NCI-H1105 treated with DMSO at 0.1 percent for 48 hours (cell line): ENCODE measurements around the gene GPR32.
"Not testable (repeated sequence)": the region's sequence is repeated elsewhere in the genome, so short reads cannot be mapped to it uniquely, and the experiment has no call there.

Experiments
- DNase-seq: peaks from one replicate; lab custom pipeline; 2025; lab: John Stamatoyannopoulos, UW

GPR32 gene

DNA sequence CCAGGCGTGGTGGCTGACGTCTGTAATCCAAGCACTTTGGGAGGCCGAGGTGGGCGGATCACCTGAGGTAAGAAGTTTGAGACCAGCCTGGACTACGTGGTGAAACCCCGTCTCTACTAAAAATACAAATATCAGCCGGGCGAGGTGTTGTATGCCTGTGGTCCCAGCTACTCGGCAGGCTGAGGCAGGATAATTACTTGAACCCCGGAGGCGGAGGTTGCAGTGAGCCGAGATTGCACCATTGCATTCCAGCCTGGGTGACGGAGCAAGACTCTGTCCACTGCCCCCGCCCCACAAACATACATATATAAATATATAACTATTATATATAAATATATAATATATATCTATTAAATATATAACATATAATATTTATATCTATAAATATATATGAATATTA lies 23.1 kb upstream of the GPR32 start:
- not testable (repeated sequence) for DNase-seq

DNA sequence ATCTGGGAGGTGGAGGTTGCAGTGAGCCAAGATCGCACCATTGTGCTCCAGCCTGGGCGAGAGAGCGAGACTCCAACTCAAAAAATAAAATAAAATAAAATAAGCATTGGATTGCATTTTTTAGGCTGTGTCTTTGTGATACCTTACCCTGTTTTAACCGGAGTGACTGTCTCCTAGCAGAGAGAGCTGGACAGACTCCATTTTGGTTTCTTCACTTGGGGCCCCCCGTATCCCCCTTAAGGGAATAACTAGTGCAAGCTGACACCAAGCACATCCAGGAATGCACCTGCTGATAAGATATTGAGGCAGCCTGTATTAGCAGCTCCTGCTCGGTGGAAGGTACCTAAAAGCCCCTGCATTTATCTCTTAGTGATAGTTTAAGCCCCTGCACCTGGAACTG lies 20.8 kb upstream of the GPR32 start:
- DNase-seq: no peak

DNA sequence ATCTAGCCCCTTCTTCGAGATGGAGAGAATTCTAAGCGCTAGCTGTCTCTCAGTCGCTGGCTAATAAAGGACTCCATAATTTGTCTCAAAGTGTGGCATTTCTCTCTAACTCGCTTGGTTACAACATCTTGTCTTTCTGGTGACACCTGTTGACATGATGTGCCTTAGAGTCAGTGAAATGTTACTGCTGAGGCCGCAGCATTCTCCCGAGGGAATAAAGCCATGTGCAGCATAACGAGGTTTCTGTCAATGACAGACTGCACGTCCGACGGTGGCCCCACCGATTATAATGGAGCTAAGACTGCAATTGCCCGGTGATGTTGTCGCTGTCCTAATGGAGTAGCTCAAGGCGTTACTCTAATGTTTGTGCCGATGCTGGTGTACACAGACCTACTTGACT lies 20.3 kb upstream of the GPR32 start:
- no peak for DNase-seq

DNA sequence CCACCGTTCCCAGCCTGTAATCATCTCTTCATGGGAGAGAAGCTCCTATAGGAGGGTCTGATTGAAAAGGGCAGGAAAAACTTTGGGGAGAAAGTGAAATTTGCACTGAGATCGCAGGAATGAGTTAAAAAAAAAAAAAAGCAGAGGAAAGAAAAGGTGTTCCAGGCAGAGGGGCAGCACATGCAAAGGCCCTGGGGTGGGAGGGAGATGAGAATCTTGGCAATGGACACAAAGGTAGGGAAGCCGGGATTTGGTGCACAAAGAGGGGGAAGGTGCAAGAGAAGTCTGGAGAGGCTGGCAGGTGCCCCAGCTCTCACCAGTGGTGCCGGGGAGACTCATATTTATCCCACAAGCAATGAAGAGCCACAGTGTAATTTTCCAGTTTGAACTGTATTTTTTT lies 16.4 kb upstream of the GPR32 start:
- no peak for DNase-seq

DNA sequence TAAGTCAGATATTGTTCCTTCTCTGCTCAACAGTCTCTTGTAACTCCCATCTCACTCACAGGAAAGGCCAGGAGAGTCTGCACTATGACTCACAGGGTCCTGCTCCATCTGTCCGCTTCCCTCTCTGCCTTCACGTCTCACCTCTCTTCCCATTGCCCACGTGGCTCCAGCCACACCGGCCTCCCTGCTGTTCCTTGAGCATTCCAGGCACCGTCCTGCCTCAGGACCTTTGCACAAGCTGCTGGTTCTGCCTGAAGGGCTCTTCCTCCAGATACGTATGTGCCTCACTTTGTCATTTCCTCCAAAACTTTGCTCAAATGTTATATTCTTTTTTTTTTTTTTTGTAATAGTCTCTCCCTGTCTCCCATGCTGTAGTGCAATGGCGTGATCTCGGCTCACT lies 14.0 kb upstream of the GPR32 start:
- not testable (repeated sequence) for DNase-seq

- not testable (repeated sequence) for DNase-seq
These were observed 12.6 kb upstream of the GPR32 start for GRCh38 chr19:50757624-50758023.

DNA sequence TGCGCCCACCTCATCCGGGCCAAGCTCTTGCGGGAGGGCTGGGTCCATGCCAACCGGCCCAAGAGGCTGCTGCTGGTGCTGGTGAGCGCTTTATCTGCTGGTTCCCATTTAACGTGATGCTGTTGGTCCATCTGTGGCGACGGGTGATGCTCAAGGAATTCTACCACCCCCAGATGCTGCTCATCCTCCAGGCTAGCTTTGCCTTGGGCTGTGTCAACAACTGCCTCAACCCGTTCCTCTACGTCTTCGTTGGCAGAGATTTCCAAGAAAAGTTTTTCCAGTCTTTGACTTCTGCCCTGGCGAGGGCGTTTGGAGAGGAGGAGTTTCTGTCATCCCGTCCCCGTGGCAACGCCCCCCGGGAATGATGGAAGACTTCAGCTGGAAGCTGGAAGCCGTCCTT lies 11.2 kb upstream of the GPR32 start:
- not testable (repeated sequence) for DNase-seq

DNA sequence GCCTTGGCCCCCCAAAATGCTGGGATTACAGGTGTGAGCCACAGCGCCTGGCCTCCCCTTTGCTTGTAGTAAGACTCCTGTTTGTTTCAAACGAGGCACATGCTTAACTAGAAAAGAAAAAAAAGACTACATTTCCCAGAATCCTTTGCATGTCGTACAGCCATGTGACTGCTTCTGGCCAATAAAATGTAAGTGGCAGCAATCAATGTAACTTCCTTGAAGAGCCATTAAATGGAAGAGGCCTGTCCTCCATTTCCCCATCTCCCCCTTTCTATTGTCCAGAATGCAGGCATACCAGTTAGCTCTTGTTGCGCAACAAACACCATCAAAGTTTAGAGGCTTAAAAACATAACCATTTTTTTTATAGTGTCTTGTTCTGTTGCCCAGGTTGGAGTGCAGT lies 10.4 kb upstream of the GPR32 start:
- DNase-seq: no peak

DNA sequence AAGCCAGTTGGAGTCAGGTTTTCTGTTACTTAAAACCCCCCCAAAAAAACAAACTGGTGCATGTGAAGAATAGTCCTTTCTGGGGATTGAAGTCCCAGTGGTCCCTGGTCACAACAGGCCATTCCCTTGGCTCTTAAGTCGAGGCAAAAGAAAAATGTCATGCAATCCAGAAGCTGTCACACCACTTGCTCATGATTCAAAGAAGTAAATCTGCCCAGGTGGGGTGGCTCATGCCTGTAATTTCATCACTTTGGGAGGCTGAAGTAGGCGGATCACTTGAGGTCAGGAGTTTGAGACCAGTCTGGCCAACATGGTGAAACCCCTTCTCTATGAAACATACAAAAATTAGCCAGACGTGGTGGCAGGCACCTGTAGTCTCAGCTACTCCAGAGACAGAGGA lies 8.8 kb upstream of the GPR32 start:
- DNase-seq: not testable (repeated sequence)

DNA sequence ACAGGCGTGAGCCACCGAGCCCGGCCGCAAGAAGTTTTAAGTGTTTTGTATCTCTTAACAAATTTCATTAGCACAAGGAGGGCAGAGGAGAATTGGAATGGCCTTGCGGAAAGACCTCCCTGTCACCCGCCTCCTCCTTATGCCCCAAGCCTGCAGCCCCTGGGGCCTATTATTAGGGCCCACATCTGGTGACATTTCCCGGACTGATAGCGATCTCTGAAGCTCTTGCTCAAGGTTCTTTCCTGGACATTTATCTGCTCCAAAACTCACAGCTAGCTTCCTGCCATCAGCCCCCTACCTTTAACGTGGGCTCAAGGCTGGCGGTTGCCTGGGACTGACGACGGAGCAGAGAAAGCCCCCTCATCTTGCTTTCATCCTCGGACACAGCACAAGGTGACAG lies 6.7 kb upstream of the GPR32 start:
- not testable (repeated sequence) for DNase-seq

GRCh38 chr19:50764409-50764808 lies 5.9 kb upstream of the GPR32 start:
- DNase-seq: no peak

DNA sequence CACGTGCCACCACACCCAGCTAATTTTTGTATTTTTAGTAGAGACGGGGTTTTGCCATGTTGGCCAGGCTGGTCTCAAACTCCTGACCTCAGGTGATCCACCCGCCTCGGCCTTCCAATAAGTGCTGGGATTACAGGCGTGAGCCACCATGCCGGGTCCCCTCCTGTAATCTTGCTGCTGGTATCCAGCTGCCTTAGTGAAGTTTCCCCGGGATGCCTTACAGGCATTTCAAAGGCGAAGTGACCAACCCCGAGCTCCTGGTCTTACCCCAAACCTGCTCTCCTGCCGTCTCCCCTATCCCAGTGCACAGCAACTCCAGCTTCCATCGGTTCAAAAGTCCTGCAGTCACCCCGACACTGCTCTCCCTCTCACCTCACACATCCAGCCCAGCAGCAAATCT lies 3.5 kb upstream of the GPR32 start:
- not testable (repeated sequence) for DNase-seq

DNA sequence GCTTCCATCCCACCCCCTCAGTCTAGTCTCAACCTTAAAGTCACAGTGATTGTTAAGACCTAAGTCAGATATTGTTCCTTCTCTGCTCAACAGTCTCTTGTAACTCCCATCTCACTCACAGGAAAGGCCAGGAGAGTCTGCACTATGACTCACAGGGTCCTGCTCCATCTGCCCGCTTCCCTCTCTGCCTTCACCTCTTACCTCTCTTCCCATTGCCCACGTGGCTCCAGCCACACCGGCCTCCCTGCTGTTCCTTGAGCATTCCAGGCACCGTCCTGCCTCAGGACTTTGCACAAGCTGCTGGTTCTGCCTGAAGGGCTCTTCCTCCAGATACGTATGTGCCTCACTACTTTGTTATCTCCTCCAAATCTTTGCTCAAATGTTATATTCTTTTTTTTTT lies 3.0 kb upstream of the GPR32 start:
- DNase-seq: not testable (repeated sequence)

DNA sequence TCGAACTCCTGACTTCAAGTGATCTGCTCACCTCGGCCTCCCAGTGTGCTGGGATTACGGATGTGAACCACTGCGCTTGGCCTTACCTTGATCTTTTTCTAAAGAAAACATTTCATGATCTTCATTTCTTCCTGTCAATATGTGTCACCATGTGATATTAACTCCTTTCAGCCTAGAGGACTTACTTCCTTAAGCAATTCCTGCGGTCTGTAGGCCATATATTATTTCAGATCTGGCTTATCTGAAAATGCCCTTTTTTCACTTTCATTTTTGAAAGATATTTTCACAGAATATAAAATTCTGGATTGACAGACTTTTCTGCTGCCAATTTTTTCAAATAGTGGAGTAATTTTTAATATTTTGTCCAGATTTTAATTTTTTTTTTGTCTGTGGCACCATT lies 2.0 kb upstream of the GPR32 start:
- no peak for DNase-seq

DNA sequence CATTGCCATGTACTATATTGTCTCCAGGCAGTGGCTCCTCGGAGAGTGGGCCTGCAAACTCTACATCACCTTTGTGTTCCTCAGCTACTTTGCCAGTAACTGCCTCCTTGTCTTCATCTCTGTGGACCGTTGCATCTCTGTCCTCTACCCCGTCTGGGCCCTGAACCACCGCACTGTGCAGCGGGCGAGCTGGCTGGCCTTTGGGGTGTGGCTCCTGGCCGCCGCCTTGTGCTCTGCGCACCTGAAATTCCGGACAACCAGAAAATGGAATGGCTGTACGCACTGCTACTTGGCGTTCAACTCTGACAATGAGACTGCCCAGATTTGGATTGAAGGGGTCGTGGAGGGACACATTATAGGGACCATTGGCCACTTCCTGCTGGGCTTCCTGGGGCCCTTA lies 624 bp downstream of the GPR32 start:
- no peak for DNase-seq

DNA sequence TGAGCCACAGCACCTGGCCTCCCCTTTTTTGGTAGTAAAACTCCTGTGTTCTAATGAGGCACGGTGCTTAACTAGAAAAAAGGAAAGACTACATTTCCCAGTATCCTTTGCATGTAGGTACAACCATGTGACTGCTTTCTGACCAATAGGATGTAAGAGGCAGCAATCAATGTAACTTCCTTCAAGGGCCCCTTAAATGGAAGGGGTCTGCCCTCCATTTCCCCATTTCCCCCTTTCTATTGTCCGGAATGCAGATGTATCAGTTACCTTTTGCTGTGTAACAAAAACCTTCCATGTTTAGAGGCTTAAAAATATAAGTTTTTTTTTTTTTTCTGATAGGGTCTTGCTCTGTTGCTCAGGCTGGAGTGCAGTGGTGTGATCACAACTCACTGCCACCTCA lies 2.2 kb downstream of the GPR32 start:
- no peak for DNase-seq

GRCh38 chr19:50772912-50773311 lies 2.6 kb downstream of the GPR32 start:
- not testable (repeated sequence) for DNase-seq

DNA sequence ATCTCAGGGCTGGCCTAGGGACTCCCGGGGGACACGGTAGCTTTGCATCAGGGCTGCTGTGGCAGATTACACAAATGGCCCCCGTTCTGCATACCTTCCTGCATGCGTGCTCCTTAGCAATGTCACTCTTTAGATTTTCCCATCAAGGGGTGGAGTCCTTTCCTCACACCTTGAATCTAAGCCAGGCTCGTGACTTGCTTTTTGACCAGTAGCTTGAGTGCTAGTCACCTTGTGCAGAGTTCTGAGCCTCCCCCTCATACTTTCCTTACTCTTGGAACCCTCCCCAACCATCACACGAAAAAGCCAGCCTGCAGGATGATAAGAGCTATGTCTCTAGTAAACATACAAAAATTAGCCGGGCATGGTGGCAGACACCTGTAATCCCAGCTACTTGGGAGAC lies 3.2 kb downstream of the GPR32 start:
- DNase-seq: not testable (repeated sequence)

GRCh38 chr19:50776131-50776530 lies 5.9 kb downstream of the GPR32 start:
- no peak for DNase-seq

DNA sequence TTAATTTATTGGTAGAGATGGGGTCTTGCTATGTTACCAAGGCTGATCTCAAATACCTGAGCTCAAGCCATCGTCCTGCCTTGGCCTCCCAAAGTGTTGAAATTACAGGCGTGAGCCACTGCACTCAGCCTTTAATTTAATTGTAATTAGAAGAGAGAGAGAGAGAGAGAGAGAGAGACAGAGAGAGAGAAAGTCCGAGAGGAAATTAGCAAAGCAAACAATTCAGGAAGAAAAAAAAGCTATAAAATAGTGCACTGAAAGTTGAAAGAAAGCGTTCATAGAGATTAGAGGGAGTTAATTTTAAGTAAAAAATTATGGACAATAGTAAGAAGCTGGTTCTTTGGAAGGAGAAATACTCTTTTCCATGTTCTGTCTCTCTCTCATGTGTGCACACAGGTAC lies 7.0 kb downstream of the GPR32 start:
- no peak for DNase-seq

- no peak for DNase-seq
These were observed 7.6 kb downstream of the GPR32 start for GRCh38 chr19:50777830-50778303.

DNA sequence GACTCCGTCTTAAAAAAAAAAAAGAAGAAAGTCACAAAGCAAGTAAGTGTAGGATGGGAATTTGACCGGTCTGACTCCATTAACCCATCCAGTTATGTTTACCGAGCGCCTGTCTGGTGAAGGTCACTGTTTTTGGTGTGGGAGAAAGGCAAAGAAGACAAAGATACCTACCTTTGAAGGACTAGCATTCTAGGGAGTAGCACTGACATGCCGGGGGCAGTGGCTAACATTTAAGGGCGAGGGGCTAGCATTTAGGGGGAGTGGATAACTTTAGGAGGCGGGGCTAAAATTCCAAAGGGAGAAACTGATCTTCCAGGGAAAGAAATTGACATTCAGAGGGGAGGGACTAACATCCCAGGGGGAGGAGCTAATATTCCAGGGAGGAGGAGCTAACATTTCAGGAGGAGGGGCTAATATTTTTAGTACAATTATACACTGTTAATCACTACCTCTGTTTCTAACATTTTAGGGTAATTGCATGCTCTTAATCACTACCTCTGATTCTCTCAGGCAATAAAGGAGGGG lies 8.7 kb downstream of the GPR32 start:
- DNase-seq: no peak

- no peak for DNase-seq
These were observed 9.5 kb downstream of the GPR32 start for GRCh38 chr19:50779504-50780457.
